CD4-positive, alpha-beta T cell treated with Interleukin-6 at 100 ng/mL for 8 hours (primary cell): ENCODE data around the gene FAM131A.

Experiments used
- DNase-seq: peaks from one replicate; pipeline ENCODE4 v3.0.0-alpha.2; 2020; ENCODE audit warnings: mixed read lengths, low spot score

Gene FAM131A

DNA sequence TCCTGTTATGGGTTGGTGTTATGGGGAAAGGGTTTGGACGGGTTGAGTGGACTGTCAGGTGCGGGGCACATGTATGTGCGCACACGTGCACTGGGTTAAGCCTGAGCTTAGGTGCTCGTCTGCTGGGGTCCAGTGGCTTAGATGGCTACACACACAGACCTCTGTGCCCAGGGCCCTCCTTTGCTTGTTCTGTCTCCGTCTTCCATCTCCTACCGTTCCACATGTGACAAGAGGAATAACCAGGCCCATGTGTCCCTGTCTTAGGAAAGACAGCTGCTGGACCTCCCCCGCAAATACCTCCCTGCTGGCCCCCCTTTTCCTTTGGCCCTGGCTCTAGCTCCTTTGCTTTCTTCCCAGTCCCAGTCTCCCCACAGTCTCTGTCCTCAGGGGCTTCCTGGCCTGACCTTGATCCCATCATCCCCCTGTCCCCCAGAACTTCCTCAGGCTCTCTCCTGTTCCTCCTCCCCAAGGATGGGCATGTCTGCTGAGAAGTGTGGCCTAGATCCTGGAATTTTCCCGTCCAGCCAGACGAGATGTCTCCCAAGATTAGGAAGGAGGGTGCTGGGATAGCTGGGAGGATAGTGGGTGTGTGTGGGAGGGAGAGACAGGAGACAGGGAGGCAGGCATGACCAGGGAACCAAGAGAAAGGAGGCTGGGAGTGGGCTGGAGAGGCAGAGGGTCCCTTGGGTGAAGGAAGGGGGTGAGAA is 41.4 kb downstream of the FAM131A start:
- no peak for DNase-seq

GRCh38 chr3:184379358-184380184 is 42.2 kb downstream of the FAM131A start, which contains the start of gene CHRD:
CHRD (plus strand) TSS chr3:184380054; CDS start chr3:184380319, 265 bp downstream.
- no peak for DNase-seq

GRCh38 chr3:184380185-184380626 is 42.8 kb downstream of the FAM131A start:
- no peak for DNase-seq

DNA sequence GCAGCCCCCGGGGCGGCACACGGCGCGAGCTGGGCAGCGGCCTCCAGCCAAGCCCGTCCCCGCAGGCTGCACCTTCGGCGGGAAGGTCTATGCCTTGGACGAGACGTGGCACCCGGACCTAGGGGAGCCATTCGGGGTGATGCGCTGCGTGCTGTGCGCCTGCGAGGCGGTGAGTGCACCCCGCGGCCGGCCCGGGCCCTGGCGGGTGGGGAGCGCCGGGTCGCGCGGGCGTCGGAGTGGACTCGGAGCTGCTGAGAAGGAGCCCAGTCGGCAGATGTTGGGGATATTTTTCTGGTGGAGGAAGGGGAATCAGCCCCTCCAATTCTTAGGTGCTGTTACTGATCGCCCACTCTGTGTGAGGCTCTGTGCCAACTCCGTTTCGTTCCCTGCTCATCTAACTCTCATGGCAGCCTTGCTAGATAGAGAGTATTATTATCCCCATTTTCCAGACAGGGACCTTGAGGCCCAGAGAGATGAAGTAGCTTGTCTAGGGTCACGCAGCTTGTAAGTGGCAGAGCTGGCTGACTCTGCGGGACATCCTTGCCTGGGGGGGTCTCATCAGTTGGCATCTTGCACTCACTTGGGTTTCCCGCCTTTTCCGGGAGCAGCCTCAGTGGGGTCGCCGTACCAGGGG is 43.3 kb downstream of the FAM131A start:
- DNase-seq, result no peak

DNA sequence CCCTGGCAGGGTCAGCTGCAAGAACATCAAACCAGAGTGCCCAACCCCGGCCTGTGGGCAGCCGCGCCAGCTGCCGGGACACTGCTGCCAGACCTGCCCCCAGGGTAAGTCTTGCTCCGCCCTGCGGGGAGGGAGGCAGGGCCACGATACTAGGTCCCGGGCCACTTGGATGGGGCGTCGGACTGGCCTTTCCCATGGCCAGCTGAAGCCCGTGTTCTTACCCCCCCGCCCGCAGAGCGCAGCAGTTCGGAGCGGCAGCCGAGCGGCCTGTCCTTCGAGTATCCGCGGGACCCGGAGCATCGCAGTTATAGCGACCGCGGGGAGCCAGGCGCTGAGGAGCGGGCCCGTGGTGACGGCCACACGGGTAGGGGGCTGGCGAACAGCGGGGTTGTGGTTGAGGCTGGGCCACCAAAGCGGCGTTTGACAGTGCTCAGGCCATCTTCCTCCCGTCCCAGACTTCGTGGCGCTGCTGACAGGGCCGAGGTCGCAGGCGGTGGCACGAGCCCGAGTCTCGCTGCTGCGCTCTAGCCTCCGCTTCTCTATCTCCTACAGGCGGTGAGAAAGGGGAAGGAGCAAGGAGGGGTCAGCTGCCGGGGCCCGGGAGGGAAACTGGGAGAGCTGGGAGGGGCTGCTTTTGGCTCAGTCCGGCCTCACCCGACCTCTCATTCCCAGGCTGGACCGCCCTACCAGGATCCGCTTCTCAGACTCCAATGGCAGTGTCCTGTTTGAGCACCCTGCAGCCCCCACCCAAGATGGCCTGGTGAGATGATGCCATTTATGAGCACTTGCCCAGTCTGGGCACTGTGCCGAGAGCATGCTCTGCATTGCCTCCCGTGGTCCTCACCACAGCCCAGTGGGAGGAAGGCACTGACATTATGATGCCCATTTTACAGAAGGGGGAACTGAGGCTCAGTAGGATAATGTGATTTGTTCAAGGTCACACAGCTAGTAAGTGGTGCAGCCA is 44.1 kb downstream of the FAM131A start:
- no peak for DNase-seq

- no peak for DNase-seq
Measured at GRCh38 chr3:184382326-184383032, 45.1 kb downstream of the FAM131A start.

- no peak for DNase-seq
Measured at GRCh38 chr3:184383033-184383740, 45.8 kb downstream of the FAM131A start.

DNA sequence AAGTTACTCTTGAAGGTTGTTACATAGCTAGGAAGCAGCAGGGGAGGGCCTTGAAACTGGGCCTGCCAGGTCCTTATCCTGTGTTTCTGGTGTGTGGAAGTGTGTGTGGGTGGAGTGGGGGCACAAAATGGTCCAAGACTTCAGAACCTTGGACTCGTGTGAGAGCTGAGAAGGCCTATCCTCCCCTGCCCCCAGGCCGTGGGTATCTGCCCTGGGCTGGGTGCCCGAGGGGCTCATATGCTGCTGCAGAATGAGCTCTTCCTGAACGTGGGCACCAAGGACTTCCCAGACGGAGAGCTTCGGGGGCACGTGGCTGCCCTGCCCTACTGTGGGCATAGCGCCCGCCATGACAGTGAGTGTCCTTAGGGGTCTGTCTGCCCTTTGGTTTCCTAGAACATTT is 46.9 kb downstream of the FAM131A start:
- DNase-seq, result no peak

DNA sequence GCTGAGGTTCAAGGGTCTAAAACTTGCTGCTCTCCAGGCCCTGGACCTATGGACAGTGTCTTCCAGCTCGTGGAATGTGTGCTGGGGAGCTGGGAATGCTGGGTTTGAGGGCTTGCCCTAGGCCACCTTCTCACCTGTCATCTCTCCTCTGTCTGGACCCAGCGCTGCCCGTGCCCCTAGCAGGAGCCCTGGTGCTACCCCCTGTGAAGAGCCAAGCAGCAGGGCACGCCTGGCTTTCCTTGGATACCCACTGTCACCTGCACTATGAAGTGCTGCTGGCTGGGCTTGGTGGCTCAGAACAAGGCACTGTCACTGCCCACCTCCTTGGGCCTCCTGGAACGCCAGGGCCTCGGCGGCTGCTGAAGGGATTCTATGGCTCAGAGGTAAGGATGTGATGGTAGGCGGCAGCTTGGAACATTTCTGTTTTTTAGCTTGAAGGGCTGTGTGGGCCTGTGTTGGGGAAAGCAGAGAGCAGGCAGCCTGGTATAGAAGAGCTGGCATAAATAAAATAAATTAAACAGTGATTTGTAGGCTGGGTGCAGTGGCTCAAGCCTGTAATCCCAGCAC is 47.5 kb downstream of the FAM131A start:
- DNase-seq, result no peak

DNA sequence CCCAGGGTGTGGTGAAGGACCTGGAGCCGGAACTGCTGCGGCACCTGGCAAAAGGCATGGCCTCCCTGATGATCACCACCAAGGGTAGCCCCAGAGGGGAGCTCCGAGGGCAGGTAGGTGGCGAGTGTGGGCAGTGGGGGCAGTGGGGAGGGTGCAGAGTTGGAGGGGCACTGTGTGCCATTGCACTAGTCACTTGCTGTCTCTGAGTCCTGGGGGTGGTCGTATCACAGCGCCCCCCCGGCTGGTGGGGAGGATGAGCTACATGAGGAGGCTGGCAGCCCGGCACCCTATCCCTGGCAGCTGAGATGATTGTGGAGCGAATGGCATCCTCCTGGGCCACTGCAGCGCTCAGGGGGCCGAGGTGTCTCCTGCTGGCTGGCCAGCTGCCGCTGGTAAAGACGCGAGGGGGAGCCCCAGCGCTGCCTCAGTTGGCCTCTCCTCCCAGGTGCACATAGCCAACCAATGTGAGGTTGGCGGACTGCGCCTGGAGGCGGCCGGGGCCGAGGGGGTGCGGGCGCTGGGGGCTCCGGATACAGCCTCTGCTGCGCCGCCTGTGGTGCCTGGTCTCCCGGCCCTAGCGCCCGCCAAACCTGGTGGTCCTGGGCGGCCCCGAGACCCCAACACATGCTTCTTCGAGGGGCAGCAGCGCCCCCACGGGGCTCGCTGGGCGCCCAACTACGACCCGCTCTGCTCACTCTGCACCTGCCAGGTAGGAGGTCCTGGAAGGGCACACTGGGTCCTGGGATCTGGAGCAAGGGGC is 48.8 kb downstream of the FAM131A start:
- no peak for DNase-seq

GRCh38 chr3:184387174-184387714 is 49.8 kb downstream of the FAM131A start:
- DNase-seq, result no peak

GRCh38 chr3:184388164-184388935 is 51.0 kb downstream of the FAM131A start:
- no peak for DNase-seq

DNA sequence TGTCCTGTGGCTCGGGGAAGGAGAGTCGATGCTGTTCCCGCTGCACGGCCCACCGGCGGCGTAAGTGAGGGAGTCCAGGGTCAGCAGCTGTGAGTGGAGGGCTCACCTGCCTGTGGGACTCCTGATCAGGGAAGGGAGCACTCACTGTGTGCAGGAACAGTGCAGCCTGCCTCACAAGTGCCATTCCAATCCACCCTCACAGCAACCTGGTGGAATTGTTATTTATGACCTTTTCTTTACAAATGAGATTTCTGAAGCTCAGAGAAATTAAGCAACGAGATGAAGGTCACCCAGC is 51.5 kb downstream of the FAM131A start:
- no peak for DNase-seq

DNA sequence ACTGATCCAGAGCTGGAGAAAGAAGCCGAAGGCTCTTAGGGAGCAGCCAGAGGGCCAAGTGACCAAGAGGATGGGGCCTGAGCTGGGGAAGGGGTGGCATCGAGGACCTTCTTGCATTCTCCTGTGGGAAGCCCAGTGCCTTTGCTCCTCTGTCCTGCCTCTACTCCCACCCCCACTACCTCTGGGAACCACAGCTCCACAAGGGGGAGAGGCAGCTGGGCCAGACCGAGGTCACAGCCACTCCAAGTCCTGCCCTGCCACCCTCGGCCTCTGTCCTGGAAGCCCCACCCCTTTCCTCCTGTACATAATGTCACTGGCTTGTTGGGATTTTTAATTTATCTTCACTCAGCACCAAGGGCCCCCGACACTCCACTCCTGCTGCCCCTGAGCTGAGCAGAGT is 52.0 kb downstream of the FAM131A start:
- DNase-seq, result no peak

DNA sequence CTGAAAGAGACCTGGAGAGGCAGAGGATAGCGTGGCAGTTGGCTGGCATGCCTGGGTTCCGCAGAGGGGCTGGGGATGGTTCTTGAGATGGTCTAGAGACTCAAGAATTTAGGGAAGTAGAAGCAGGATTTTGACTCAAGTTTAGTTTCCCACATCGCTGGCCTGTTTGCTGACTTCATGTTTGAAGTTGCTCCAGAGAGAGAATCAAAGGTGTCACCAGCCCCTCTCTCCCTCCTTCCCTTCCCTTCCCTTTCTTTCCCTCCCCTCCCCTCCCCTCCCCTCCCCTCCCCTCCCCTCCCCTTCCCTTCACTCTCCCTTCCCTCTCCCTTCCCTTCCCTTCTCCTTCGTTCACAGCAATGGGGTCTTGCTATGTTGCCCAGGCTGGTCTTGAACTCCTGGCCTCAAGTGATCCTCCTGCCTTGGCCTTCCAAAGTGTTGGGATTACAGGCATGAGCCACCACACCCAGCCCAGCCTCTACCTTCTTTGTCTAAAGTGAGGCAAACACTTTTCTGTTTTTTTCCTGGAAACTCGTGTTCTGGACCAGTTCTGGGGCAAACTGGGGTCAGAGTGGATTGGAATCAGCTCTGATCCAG is 52.6 kb downstream of the FAM131A start:
- no peak for DNase-seq

DNA sequence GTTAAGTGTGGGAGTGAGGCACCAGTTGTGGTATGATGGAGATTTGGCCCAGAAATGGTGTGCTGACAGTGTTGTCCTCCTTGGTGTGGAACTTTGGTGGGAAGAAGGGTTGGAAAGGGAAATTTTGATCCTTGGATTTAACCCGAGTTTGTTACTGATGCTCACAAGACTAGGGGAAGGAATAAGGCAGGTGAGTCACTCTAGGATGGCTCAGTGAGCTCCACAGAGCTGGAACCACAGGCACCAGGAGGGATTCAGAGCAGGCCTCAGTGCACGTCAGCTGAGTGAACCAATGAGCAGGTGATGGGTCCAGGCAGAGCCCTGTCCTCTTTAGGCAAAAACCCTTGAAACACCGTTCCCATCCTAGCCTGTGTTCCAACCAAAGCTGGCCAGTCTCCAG is 53.9 kb downstream of the FAM131A start:
- no peak for DNase-seq

- no peak for DNase-seq
Measured at GRCh38 chr3:184395320-184395660, 57.9 kb downstream of the FAM131A start.
